ENCODE measurements around the gene MGRN1. TPM values are rescaled to one million over a fixed set of nuclear protein-coding genes. Genes with fewer than 3 reads are reported as not detected.

MGRN1 gene
- 10 to 100 TPM; 71.8 to 73.3 TPM for total RNA-seq

DNA sequence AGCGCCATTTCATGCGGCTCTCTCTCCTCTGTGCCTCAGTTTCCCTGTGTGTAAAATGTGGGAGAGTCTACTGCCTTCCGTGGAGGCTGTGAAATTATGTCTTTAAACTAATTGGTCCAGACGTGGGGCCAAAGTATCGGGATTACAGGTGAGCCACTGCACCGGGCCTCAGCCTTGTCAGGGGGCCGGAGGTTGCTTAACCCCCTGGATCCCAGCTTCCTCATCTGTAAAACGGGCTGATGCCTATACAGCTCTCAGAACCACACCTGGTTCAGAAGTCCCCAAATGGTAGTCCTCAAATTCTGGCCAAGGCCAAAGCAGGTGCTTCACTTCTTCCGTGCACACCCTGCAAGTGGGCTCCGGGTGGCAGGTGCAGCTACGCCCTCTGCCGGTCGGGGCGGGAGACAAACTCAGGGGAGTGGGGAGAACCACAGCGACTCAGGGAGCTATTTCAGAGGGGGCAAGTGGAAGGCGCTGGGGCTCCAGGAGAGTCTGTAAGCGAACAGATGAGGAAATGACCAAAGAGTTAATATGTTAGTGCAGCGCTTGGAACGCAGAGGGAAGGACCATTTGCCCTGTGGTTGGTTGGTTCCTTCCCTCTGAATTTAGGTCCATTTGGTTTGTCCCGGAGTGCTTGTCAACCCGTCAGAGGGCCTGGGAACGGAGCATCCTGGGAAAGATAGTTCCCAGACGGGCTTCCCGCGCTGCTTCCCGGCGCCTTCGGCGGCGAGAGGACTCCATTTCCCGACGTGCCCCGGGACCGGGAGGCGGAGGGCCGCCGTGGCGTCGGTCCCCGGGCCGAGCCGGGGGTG lies at the start of gene MGRN1:
MGRN1 (plus strand) TSS at position 812 of the 812 bp plus-strand sequence. CDS start 135 bp downstream, outside the sequence.
- Mint-ChIP-seq H3K9me3 (no peaks in the 10 kb centered on the region), H3K4me3 (peak within 1 kb of the TSS; percentile 99), H3K27ac (peak within 1 kb of the TSS; percentile 92), H3K36me3 (ENCODE audit: low read depth) (peaks cover 14% of the 10 kb centered on the region), H3K27me3 (no peaks in the 10 kb centered on the region), H3K4me1 (peaks cover 40% of the 10 kb centered on the region)
- ChIA-PET POLR2A (interaction anchor here (1.0 to 4.1 kb wide), 11 partner anchors 9 to 210 kb away, joined by 3 to 36 read pairs (median 5); partner anchors contain the start of genes NUDT16L1, ROGDI and UBALD1), CTCF (interaction anchor here (0.5 to 3.5 kb wide), 33 partner anchors 8 to 474 kb away, joined by 3 to 43 read pairs (median 4); partner anchors contain the start of genes ANKS3, CDIP1, DNAAF8 and HMOX2)
- DNase-seq = peak; percentile 94

DNA sequence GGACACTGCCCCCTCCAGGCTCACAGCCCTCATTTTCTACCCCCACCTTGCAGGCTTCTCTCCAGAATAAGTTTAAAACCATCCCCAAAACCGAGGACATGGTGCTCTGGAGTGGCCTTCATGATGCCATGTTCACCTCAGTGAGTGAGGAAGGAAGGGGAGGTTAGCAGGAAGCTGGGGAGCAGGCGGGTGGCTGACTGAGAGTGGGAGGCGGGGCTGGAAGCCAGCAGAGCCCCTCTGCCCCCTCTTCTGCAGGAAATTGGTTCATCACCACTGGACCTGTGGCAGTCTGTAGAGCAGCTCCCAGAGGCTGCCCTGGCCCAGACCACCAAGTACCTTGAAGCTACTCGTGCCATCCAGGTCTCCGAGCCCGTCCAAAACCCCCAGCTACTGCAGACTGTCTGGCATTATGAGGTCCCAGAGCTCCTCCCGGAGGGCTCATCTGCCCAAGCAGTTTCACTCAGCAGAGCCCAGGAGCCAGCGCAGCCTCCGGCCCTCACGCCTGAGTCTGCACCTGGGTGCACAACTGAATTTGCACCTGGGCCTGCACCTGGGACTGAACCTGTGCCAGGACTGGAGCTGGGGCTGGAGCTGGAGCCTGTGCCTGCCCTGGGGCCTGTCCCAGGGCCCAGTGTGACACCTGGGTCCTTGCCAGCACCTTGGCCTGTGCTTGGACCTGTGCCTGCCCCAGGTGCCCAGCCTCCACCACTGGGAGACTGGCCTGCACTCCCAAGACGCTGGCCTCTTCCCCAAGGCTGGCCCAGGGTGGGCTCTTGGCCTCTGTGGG lies 49.5 kb upstream of the MGRN1 start:
- no peak for DNase-seq
- no peak overlapping the region for H3K27ac Mint-ChIP-seq
- H3K36me3 Mint-ChIP-seq (ENCODE audit: low read depth) = no peaks in the 10 kb centered on the region
- POLR2A ChIA-PET = no interaction called here
- H3K9me3 Mint-ChIP-seq = no peaks in the 10 kb centered on the region
- no peak overlapping the region for H3K4me3 Mint-ChIP-seq
- CTCF ChIA-PET = interaction anchor here (1.0 to 1.2 kb wide), 2 partner anchors 12 to 29 kb away, joined by 4 to 5 read pairs; no protein-coding TSS in a partner anchor
- no peaks in the 10 kb centered on the region for H3K27me3 Mint-ChIP-seq
- H3K4me1 Mint-ChIP-seq = peaks cover 8% of the 10 kb centered on the region

DNA sequence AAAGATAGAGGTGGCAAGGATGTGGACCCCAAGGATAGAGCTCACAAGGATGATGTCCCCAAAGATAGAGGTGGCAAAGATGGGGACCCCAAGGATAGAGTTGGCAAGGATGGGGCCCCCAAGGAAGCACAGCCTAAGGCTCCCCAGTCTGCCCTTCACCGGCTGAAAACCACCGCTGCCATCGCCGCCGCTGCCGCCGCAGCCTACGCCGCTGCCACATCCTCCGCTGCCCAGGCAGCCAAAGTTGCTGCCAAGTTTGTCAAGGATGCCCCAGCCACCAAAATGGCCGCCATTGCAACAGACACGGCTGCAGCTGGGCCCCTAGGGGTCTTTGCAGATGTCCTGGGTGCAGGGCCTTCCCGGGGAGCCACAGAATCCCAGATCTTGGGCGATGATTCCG lies 48.6 kb upstream of the MGRN1 start:
- ChIA-PET CTCF (interaction anchor here (1.0 to 1.2 kb wide), 2 partner anchors 13 to 29 kb away, joined by 4 to 5 read pairs; no protein-coding TSS in a partner anchor), POLR2A (no interaction called here)
- Mint-ChIP-seq H3K9me3 (no peaks in the 10 kb centered on the region), H3K27me3 (no peaks in the 10 kb centered on the region), H3K27ac (no peak overlapping the region), H3K36me3 (ENCODE audit: low read depth) (no peaks in the 10 kb centered on the region), H3K4me1 (peaks cover 6% of the 10 kb centered on the region), H3K4me3 (no peak overlapping the region)
- no peak for DNase-seq

DNA sequence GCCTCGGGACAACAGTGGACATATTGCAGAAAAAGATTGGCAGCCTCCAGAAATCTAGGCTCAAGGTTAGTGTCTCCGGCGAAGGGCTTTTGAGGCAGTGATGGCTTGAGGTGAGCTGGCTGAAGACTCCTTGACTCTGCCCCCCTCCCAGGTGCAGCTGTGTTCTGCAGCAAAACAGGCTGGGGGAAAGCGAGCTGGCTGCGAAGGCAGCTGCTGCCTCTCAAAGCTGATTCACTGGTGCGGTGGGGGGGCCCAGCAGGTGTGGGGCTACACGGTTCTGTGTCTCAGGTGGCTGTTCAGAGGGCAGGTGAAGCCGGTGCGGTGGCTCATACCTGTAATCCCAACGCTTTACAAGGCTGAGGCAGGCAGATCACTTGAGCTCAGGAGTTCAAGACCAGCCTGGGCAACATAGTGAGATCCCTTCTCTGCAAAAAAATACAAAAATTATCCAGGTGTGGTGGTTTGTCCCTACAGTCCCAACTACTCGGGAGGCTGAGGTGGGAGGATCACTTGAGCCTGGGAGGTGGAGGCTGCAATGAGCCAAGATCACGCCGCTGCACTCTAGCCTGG lies 45.6 kb upstream of the MGRN1 start:
- Mint-ChIP-seq H3K27me3 (no peaks in the 10 kb centered on the region), H3K4me3 (no peak overlapping the region), H3K9me3 (no peaks in the 10 kb centered on the region), H3K4me1 (peaks cover 6% of the 10 kb centered on the region), H3K36me3 (ENCODE audit: low read depth) (no peaks in the 10 kb centered on the region), H3K27ac (no peak overlapping the region)
- ChIA-PET CTCF (no interaction called here), POLR2A (no interaction called here)
- no peak for DNase-seq

DNA sequence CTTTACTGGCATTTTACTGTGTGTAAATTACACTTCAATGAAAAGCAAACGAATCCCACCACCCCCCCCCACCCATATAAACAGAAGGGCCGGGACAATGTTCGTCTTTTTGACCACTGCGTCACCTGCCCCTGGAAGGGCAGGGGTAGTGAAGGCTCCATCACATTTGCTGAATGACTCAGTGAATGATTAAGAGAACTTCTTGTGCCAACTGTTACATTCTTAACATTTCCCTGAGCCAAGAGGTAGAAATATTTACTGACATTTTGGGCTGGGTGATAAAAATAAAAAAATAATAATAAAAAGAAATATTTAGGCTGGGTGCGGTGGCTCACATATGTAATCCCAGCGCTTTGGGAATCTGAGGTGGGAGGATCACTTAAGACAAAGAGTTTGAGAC lies 44.4 kb upstream of the MGRN1 start:
- Mint-ChIP-seq H3K27me3 (no peaks in the 10 kb centered on the region), H3K4me1 (no peaks in the 10 kb centered on the region), H3K27ac (no peak overlapping the region), H3K4me3 (no peak overlapping the region), H3K9me3 (no peaks in the 10 kb centered on the region), H3K36me3 (ENCODE audit: low read depth) (no peaks in the 10 kb centered on the region)
- ChIA-PET POLR2A (no interaction called here), CTCF (no interaction called here)
- no peak for DNase-seq

DNA sequence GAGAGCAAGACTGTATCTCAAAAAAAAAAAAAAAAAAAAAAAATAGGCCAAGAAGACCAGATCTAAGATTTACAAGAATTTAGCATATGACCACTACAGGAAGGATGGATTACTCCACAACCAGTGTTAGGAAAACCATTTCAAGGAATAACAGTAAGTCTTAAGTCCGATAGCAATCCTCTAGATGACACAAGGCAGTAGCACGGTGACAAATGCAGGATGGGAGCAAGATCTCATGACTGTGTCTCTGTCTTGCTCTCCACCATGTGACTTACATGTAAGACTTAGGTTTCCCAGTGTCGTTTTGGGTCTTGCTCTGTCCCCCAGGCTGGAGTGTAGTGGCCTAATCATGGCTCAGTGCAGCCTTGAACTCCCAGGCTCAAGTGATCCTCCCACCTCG lies 40.7 kb upstream of the MGRN1 start:
- Mint-ChIP-seq H3K36me3 (ENCODE audit: low read depth) (no peaks in the 10 kb centered on the region), H3K27ac (no peak overlapping the region), H3K4me1 (peaks cover 4% of the 10 kb centered on the region), H3K4me3 (no peak overlapping the region), H3K9me3 (no peaks in the 10 kb centered on the region), H3K27me3 (peaks cover 8% of the 10 kb centered on the region)
- CTCF ChIA-PET = no interaction called here
- DNase-seq = no peak
- POLR2A ChIA-PET = no interaction called here

DNA sequence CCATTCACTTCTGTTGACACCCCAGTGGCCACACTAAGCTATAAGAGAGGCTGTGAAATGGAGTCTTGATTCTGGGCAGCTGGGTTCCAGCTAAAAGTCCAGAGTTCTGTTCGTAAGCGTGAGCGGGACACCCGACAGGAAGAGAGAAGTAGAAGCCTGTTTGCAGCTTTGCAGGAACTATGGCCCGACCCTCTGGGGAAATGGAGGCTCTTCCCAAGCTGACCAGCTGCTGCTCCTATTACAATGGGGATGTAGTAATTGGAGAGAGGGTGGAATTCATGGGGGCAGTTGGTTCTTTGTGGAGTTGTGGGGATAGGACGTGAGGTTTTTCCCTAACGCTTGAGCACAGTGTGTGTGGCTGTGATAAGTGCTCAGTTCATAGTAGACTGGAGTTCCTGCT lies 38.3 kb upstream of the MGRN1 start:
- CTCF ChIA-PET = interaction anchor here (0.6 to 3.6 kb wide), 13 partner anchors 9 to 127 kb away, joined by 3 to 50 read pairs (median 3); partner anchors contain the start of gene CDIP1
- peaks cover 4% of the 10 kb centered on the region for H3K4me1 Mint-ChIP-seq
- H3K27ac Mint-ChIP-seq = no peak overlapping the region
- no peak overlapping the region for H3K4me3 Mint-ChIP-seq
- no peaks in the 10 kb centered on the region for H3K36me3 Mint-ChIP-seq (ENCODE audit: low read depth)
- peaks cover 8% of the 10 kb centered on the region for H3K27me3 Mint-ChIP-seq
- DNase-seq = no peak
- H3K9me3 Mint-ChIP-seq = no peaks in the 10 kb centered on the region
- POLR2A ChIA-PET = no interaction called here

DNA sequence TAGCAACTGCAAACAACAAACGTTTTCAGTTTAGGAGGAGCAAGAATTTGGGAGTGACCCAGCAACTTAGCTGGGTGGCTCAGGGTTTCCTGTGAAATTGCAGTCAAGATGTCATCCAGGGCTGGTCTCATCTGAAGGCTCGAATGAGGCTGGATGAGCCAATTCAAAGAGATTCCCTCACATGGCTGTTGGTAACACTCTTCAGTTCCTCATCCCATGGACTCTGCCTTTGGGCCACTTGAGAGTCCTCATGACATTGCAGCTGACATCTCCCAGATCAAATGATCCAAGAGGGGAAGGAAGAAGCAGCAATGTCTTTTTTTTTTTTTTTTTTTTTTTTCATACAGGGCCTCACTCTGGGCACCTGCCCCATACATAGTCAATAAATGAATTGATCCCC lies 36.2 kb upstream of the MGRN1 start:
- POLR2A ChIA-PET = no interaction called here
- Mint-ChIP-seq H3K4me1 (peaks cover 4% of the 10 kb centered on the region), H3K27ac (no peak overlapping the region), H3K4me3 (no peak overlapping the region), H3K27me3 (peaks cover 8% of the 10 kb centered on the region), H3K36me3 (ENCODE audit: low read depth) (no peaks in the 10 kb centered on the region), H3K9me3 (no peaks in the 10 kb centered on the region)
- CTCF ChIA-PET = interaction anchor here (0.7 to 3.6 kb wide), 3 partner anchors 14 to 124 kb away, joined by 3 to 50 read pairs (median 3); no protein-coding TSS in a partner anchor
- no peak for DNase-seq

DNA sequence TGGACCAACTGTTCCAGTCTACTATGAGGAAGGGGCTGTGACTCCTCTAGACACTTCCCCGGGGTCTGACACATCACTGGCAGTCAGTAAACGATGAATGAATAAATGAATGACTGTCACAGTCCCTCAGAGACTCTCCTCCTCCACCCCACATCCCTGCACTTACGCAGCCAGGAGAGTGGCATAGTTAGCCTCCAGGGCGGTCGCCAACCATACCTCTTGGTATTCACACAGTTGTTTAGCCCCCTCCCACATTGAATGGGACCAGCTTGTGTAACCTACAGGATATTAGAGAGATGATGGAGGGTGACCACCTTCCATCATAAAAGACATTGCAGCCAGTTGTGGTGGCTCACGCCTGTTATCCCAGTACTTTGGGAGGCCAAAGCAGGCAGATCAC lies 35.7 kb upstream of the MGRN1 start:
- CTCF ChIA-PET = interaction anchor here (0.7 kb wide), 1 partner anchor 15 kb away, joined by 3 read pairs; no protein-coding TSS in a partner anchor
- Mint-ChIP-seq H3K4me1 (peaks cover 4% of the 10 kb centered on the region), H3K9me3 (no peaks in the 10 kb centered on the region)

DNA sequence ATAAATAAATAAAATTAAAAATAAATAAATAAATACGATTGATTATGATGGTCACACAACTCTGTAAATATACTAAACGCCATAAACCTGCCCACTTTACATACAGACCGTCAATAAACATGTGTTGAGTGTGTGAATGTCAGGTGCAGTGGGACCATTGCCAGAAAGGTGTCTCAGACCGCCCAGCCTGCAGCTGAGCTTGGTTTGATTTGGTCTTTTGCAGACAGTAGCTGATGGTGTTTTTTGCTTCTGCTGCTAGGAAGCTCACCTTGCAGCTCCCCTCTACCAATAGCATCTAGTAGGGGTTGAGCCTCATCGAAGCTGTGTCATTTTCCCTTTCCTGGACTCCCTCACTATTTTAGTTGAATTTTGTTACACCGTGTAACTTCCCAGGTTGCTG lies 33.4 kb upstream of the MGRN1 start:
- no peaks in the 10 kb centered on the region for H3K4me1 Mint-ChIP-seq
- no peak for DNase-seq
- H3K27ac Mint-ChIP-seq = no peak overlapping the region
- H3K4me3 Mint-ChIP-seq = no peak overlapping the region
- H3K36me3 Mint-ChIP-seq (ENCODE audit: low read depth) = no peaks in the 10 kb centered on the region
- H3K9me3 Mint-ChIP-seq = no peaks in the 10 kb centered on the region
- peaks cover 3% of the 10 kb centered on the region for H3K27me3 Mint-ChIP-seq
- CTCF ChIA-PET = no interaction called here
- POLR2A ChIA-PET = interaction anchor here (1.1 kb wide), 1 partner anchor 22 kb away, joined by 4 read pairs; no protein-coding TSS in a partner anchor

More for the DNA sequence above, 35.7 kb upstream of the MGRN1 start:
- POLR2A ChIA-PET = no interaction called here
- H3K36me3 Mint-ChIP-seq (ENCODE audit: low read depth) = no peaks in the 10 kb centered on the region
- H3K4me3 Mint-ChIP-seq = no peak overlapping the region
- H3K27ac Mint-ChIP-seq = no peak overlapping the region
- H3K27me3 Mint-ChIP-seq = peaks cover 8% of the 10 kb centered on the region
- DNase-seq = no peak

DNA sequence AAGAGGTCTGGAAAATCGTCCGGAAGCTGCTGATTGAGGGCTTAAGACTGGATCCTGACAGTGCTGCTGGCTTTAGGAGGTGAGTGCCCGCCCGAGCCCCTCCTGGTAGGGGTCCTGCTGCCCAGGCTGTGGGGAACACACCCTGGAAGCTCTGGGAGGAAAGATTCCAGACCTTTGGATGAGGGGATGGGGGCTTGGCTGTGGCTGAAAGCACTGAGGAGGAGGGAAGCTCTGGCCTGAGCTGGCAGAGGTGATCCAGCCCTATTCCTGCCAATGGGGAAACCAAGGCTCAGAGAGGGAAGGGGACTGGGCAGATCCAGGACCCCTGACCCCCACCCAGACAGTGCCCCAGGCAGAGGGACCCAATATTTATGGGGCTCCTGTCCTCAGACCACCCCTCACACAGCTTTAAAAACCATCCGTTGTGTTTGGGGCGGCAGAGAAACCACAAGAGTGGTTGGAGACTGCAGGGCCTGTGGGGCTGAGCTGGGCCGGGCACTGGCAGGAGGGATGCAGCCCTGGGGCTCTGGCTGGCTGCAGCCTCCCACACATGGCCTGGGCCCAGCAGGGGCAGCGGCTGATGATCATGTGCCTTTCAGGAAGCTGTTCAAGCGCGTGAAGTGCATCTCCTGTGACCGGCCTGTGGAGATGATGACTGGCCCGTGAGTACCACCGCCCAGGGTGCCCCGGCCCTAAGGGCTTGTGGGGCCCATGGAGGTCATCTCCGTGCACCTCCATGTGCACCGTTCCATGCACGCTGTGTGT lies 32.7 kb upstream of the MGRN1 start:
- no peaks in the 10 kb centered on the region for H3K36me3 Mint-ChIP-seq (ENCODE audit: low read depth)
- no peaks in the 10 kb centered on the region for H3K9me3 Mint-ChIP-seq
- H3K4me3 Mint-ChIP-seq = no peak overlapping the region
- no peaks in the 10 kb centered on the region for H3K27me3 Mint-ChIP-seq
- no peaks in the 10 kb centered on the region for H3K4me1 Mint-ChIP-seq
- DNase-seq = no peak
- ChIA-PET POLR2A (interaction anchor here (1.1 kb wide), 1 partner anchor 21 kb away, joined by 4 read pairs; no protein-coding TSS in a partner anchor), CTCF (no interaction called here)
- H3K27ac Mint-ChIP-seq = no peak overlapping the region

DNA sequence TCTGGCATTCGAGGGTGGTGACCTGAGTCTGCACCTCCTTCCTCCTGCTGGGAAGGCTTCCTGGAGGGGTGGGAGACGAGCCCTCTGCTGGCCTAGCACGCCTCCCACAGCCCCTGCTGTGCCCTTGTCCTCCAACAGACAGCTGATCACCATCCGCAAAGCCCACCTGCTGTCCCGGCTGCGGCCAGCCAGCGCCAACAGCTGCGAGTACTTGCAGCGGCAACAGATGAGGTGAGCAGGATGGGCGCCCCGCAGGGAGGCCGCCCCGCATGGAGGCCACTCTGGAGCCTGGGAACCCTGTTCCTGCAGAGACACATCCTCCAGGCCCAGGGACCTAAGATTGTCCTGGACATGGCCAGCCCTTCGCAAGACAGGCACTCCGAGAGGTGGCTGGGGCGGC lies 31.5 kb upstream of the MGRN1 start:
- H3K27me3 Mint-ChIP-seq = no peaks in the 10 kb centered on the region
- CTCF ChIA-PET = interaction anchor here (1.5 kb wide), 1 partner anchor 8 kb away, joined by 5 read pairs; no protein-coding TSS in a partner anchor
- no peaks in the 10 kb centered on the region for H3K4me1 Mint-ChIP-seq
- POLR2A ChIA-PET = no interaction called here
- no peaks in the 10 kb centered on the region for H3K9me3 Mint-ChIP-seq
- no peaks in the 10 kb centered on the region for H3K36me3 Mint-ChIP-seq (ENCODE audit: low read depth)
- H3K4me3 Mint-ChIP-seq = no peak overlapping the region
- no peak overlapping the region for H3K27ac Mint-ChIP-seq
- no peak for DNase-seq

All from activated CD4-positive, alpha-beta memory T cell treated with anti-CD3 and anti-CD28 coated beads, Interleukin-2, amount 10 ng/mL, durations not matched to agents 7 days and 5 days (primary cell).